NOMO-1 treated with DMSO at 0.1 percent for 48 hours (cell line): ENCODE measurements around the gene IFI27L2.
A peak's percentile ranks its signal among the peaks of the same experiment; 100 is the strongest.
"Not testable (repeated sequence)": the region's sequence is repeated elsewhere in the genome, so short reads cannot be mapped to it uniquely, and the experiment has no call there.

Source experiments
- DNase-seq: peaks from one replicate; lab custom pipeline; 2025; ENCODE audit not compliant: unreplicated experiment; lab: John Stamatoyannopoulos, UW

The IFI27L2 gene, protein sequence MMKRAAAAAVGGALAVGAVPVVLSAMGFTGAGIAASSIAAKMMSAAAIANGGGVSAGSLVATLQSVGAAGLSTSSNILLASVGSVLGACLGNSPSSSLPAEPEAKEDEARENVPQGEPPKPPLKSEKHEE

DNA sequence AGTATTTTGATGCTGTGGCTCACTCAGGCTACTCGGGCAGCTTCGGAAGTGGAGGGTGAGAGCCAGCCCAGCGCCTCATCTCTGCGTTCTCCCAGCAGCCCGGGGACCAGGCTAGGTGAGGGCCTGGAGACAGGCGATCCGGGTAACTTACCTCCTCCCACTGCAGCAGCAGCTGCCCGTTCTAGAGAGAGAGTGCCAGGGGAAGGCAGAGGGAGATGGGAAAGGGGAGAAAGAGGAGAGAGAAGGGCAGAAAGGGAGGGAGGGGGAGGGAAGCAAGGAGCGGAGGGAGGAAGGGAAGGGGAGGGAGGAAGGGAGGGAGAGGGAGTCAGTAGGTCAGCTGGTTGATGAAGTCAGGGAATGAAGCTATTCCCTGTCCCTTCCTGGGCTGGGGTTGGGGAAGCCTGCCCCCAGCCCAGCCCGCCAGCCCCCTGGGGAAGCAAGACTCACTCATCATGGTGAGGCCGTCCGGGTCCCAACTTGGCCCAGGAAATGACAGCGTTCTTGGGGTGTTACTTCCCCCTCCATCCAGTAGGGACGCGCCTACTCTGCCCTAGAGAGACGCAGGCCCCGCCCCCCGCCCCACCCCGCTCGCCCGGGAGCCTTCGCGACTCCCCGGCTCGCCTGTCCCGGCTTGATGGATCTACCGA is at the start of gene IFI27L2:
TSS of gene IFI27L2 (minus strand) at position 494 of the 647 bp plus-strand sequence. CDS start at position 454, 40 bp downstream.
- peak; percentile 58 for DNase-seq

DNA sequence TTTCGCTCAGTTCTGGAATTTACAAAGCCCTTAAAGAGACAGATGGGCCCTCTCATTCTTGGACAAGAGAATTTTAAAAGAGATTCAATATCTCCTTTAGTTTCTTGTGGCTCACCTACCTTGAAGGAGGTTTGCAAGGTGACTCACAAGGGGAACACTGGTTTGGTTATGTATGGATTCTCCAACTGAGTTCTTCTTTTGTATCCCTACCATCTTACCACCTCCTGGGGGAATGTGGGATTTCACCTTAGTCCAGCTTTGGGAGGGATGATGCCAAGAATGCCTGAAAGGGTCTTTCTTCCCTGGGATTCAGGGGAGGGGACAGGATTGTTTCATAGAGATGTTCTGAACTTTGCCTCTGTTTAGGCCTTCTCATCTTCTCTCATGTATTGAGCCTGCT is 48.4 kb upstream of the IFI27L2 start:
- no peak for DNase-seq

DNA sequence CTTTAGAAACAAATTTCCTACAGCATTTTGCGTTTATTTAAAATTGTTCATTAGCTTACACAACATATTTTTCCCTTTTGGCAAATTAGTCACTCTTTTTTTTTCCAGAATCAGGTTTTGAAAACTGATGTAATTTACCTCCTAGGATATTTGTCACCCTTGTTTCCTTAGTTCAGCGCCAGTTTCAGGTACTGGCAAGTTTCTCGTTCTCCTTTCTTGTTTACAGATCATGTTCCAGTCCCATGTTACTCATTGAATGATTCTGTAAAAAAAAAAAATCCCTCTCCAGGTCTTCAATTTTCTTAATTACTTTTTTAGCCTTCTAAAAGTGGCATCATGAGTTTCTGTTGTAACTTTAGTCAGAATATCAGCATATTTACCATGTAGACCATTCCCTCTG is 47.4 kb upstream of the IFI27L2 start:
- DNase-seq: no peak

DNA sequence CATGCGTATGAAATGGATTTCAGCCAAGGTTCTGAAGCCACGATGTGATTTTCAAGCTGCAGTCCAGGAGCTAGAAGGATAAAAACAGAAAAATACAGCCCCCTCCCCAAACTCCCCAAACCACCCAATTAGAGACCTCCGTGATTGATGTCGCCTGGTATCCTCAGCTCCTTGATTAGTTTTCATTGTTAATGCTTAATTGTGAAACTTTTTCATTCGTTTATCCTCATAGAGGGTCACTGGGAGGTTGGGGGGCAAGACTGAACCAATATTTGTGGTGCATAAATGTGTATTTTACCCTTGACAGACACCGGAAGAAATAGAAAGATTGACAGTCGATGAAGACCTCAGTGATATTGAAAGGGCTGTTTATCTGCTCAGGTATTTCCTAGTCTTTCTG is 46.3 kb upstream of the IFI27L2 start:
- DNase-seq: no peak

DNA sequence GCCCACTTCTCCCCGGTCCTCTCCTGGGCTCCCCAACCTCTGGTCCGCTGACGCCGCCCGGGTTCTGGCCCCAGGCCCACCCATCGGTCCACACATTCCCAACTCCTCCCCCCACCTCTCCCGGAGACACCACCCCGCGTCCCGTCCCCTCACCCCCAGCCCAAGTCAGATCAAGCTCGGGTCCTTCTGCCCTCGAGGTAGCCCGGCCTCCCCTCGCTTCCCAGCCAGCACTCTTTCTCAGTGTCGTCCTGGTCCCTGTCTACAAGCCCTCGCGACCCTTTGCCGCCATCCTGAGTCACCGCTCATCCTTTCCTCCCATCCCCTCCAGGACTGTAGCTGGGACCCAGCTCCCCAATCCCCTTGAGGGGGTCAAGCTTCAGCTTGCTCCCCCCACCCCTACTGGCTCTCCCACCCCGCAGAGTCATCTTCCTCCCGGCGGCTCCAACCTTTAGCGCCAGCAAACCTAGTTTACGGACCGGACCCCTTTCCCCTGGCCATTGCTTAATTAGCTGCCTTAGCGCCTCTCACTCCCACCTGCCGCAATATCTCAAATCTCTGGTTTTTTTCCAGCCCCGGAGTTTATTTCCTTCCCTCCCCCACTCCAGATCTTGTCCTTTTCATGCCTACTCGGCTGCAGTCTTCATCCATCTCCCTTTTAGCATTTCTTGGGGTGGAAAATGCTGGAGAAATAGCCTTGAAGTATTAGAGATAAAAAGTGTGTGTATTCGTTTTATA is 45.8 kb upstream of the IFI27L2 start:
- no peak for DNase-seq

DNA sequence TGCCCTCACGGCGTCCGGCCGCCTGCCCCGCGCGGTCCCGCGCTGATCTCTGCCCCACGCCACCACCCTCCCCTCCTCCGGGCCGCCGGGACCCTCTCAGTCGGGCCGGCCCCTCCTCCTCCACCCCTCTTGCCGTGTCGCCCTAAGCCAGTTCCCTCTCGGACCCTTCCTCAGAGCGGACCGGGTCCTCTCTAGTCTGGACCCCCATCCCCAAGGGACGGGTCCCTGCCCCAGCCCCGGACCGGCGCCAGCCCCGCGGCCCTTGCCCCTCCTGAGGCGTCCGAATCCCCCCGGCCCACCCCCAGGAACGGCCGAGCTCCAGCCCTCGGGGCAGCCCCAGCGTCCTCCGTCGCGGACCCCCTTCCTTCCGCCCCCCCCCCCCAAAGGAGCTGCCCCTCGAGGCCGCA is 45.2 kb upstream of the IFI27L2 start:
- DNase-seq: no peak

DNA sequence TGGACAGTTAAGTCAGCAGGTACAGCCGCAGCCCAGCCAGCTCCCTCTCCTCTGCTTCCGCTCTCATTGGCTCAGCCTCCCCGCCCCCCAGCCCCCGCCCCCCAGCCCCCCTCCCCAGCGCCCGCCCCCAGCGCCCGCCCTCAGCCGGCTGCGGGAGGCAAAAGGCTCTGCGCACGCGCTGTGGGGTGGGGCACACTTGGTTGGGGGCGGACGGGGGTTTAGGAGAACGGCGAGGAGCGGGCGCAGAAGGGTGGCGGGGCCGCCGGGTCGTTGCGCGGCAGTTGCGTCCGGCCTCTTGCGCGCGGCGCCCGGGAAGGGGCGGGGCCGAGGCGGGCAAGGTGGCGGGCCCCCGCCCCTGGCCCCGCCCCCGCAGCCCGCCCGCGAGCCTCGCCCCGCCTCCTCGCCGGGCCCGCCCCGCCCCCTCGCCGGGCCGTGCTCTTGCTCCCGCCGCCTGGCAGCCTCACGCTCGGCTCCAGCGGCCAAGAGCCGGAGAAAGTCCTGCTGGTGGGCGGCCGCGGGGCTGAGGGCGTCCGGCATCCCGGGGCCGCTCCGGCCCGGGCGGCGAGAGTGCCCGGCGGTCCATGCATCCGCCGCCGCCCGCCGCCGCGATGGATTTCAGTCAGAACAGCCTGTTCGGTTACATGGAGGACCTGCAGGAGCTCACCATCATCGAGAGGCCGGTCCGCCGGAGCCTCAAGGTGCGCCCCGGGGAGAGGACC is 44.6 kb upstream of the IFI27L2 start, which contains the start of gene PPP4R4:
TSS of gene PPP4R4 (plus strand) at position 438 of the 719 bp plus-strand sequence. CDS start at position 582, 144 bp downstream.
- DNase-seq: peak; percentile 51

DNA sequence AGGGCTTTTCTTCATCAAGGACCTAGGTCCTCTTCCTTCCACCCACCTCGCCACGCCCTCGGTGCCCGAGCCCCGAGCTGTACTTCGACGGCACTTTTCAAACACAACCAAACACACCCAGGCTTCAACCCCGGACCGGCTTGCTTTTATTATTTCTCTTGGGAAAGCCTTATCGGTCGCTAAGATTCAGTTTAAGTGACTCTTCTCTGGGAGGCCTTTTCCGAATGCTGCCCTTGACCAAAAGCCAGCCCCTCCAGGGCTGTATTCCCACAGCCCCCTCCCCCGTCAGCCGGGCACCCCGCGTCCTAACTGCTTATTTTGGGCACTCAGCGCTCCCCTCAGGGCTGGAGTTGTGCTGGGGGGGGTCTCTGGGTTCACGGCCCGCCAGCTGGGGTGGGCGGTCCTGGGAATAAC is 44.1 kb upstream of the IFI27L2 start:
- DNase-seq: no peak

DNA sequence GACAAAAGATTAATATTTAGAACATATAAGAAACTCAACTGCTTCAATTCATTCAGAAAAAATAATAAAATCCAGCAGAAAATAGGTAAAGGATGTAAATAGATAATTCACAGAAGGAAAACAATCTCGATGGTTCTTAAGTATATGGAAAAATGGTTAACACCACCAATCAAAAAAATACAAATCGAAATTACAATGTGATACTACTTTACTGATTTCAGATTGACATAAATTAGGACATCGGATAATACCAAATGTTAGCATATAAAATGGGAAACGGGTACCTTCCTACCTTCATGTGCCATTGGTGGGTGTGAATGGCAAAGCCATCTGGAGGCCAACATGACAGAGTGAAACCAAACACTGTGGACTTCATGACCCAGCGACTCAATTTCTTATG is 43.1 kb upstream of the IFI27L2 start:
- no peak for DNase-seq

DNA sequence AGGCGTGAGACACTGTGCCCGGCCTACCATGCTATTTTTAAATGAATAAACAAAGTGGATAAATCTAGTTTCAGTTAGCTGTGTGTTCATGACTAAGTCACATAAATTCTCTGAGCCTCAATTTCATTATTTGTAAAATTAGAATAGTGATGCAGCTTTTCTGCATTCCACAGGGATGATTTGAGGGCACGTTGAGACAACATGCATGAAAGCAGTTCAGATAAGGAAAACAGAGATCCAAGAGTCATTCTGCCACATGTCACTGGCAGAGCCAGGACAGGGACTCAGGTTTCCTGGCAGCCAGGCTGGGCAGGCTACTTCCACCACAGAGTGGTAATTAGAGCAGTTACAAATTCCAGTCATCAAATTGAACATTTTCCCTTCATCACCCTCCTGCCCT is 41.8 kb upstream of the IFI27L2 start:
- no peak for DNase-seq

DNA sequence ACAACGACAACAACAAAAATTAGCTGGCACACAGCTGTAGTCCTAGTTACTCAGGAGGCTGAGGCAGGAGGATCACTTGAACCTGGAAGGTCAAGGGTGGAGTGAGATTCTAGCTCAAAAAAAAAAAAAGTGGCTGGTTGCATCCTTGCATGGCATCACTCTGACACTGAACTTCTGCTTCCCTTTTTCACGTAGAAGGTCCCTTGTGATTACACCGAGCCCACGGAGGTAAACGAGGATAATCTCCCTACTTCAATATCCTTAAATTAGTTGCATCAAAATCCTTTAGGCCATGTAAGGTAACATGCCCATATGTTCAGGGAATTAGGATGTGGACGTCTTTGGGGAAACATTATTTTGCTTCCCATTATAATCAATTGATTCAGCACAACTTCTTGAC is 40.7 kb upstream of the IFI27L2 start:
- DNase-seq: peak; percentile 25

DNA sequence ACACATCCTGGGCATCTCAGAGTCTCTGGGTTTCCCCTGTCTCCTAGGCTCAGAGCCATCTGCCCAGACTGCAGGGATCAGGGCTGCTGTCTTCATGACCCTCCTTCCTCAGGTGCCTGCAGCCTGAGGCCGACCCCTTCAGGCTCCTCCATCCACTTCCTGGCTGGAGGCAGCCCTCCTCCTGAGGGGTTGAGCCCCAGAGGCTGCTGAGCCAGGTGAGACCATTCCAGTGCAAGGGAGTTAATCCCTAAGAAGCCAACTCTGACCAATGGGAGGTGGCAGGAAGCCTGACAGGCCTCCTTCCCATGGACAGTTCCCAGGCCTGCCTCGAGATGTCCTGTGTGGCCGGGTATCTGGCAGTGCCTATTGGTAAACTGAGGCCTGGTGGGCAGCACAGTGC is 36.3 kb upstream of the IFI27L2 start:
- DNase-seq: no peak

DNA sequence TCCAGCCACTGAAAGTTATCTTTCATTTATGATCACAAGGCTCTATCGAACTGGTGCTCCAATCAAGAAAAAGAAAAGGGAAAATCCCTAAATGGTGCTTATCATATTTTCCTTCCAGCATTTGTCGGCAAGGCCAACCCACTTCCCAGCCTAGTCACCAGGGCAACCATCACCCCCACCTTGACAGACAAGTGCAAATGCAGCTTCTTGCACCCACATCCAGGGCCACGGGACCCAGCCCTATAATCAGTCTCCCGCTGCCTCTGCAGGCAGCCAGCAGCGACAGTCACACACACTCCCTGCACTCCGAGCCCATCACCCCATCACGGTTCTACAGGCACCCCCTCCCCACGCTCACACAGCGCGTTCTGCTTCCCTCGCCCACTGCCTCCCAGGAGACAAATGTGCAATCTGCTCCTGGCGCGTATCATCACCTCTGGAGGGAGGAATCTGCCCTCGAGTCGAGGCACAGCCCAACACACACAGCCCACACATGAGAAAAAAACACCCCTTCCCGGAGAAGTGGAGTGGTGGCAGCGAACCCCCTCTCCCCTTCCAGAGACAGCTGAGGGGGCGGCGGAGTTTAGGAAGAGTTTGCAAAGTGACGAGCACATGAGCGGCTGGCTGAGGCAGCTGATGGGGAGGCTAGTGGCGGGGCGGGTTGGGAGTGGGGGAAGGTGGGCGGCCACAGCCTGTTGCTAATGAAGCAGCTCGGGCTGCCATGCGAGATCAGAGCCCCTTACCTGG is 35.5 kb upstream of the IFI27L2 start:
- no peak for DNase-seq

DNA sequence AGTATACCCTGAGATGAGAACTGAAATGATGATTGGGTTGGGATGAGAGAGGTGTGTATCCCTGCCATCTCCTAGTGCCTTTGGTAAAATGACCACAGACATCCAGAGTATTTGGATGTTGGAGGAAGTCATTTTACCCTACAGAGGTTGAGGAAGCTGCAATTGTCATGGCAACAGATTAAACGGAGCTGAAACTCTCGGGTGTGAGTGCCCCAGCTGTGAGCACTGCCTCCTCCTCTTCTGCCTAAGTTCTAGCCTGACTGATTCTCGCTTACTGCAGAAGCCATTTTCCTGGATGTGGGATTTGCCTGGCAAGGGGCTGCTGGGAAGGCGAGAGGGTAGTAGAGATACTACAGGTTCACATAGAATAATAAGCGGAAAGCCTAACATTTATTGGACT is 34.4 kb upstream of the IFI27L2 start:
- peak; percentile 25 for DNase-seq

DNA sequence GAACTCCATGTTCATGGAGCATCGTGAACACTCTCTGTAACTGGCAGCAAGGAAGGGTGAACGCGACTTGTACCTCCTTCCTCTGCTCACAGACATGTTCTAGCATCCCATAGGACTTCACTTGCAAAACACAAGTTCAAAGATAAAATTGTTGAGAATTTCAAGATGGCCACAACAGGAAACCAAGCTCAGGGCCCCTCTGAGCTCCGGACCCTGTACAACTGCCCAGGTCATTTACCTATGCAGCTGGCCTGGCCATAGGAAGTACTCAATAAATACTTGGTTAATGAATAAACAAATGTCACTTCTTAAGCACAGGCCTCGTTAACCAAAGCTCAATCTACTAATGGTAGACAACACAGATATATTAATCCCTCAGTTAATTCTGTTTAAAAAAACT is 33.1 kb upstream of the IFI27L2 start:
- no peak for DNase-seq

DNA sequence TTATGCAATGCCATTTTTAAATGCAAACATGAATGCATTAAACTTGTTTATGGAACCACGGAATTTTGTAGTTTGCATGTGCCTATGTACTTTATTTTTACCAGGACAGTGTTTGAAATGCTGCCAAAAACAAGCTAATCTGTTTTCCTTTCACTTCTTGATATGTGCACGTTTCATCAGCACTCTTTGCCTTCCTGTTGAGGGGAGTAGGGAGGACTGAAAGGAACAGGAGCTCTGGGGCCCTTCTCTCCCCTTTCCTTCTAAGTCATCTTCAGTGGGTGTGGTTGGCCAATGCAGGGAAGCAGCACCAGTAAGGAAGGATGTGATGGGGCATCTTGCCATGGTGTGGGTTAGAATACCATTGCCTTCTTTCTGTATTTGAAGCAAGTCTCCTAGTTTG is 32.6 kb upstream of the IFI27L2 start:
- peak; percentile 38 for DNase-seq

DNA sequence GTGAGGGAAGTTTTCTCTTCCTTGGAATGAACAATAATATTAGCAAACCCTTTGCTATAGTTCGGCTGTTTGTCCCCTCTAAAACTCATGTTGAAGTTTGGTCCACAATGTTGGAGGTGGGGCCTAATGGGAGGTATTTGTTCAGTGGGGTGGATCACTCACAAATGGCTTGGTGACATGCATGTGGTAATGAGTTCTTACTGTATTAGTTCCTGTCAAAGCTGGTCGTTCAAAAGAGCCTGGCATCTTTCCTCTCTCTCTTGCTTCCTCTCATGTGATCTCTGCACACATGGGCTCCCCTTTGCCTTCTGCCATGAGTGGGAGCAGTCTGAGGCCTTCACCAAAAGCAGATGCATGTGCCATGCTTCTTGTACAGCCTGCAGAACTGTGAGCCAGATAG is 31.7 kb upstream of the IFI27L2 start:
- DNase-seq: no peak

DNA sequence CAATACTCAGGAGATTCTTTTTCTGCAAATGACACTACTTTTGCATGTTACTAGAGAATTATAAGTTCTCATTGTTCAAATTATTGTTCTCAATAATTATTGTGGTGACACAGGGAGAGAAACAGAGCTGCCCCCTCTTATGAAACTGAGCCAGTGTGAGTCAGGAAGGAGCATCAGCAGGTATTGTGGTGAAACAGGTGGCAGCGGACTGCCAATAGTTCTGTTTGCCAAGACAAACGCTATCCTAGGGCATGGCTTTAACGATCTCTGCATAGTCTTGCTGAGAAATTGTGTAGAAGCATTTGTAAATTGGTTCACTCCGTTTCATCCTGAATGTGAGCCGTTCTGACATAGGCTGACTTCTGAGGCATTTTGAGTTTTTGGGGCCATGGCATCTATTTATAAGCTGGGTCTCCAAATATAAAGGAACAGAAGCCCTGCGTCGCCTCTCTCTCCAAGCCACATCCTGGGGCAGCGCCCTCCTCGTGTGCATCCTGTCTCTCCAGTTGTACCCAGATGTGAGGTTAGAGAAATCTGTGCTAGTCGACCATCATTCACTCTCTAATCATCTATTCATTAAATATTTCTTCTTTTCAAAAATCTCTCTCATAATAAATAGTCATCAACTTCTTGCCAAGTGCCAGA is 29.0 kb upstream of the IFI27L2 start:
- DNase-seq: no peak

DNA sequence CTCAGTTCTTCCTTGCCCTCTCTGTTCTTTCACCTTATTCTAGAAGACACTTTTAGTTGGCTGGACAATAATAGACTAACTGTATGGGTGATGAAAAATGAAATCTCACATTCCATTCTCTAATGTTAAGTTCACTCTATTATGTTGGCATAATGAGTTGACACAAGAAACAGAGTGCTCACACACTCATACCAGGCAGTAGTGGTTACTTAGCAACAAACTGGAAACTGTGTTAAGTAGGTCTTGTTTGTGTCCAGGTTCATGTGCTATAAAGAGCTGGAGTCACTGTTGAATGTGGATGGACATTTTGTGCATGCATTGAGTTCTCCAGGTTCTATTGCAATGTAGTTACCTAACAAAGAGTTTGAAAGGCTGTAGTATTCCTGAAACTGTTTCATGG is 27.8 kb upstream of the IFI27L2 start:
- no peak for DNase-seq

DNA sequence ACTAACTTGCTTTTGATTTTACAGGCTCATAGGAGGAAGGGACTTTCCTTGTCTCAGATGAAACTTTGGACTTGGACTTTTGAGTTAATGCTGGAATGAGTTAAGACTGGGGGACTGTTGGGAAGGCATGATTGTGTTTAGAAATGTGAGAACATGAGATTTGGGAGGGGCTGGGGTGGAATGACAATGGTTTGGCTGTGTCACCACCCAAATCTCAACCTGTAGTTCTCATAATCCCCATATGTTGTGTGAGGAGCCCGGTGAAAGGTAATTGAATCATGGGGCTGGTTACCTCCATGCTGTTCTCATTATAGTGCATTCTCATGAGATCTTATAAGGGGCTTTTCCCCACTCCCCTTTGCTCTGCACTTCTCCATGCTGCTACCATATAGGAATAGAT is 26.7 kb upstream of the IFI27L2 start:
- not testable (repeated sequence) for DNase-seq
